ENCODE data around the gene ATP2A1.

Gene ATP2A1

DNA sequence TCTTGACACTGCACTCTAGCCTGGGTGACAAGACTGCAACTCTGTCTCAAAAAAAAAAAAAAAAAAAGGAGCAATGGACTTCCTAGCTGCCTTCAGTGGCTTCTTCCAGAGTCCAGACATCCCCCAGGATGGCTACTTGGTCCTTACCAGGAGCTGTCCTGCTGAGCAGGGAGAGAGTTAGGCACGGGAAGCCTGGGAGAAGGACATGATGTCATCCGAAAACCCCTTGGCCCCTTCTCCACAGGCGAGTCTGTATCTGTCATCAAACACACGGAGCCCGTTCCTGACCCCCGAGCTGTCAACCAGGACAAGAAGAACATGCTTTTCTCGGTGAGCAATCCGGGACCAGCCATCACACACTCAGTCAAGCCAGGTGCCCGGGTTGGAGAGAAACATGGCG, 8.7 kb downstream of the ATP2A1 start:
- TF ChIP-seq, protein P1, sequence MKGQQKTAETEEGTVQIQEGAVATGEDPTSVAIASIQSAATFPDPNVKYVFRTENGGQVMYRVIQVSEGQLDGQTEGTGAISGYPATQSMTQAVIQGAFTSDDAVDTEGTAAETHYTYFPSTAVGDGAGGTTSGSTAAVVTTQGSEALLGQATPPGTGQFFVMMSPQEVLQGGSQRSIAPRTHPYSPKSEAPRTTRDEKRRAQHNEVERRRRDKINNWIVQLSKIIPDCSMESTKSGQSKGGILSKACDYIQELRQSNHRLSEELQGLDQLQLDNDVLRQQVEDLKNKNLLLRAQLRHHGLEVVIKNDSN (IDR thresholded peaks at IDR 0.05) = no peak
- no peak for TF ChIP-seq RAD21 (IDR thresholded peaks at IDR 0.05; ENCODE audit: low read depth)
- TF ChIP-seq ZBTB7A (IDR thresholded peaks at IDR 0.05; ENCODE audit: low read depth) = no peak
- no peak for TF ChIP-seq CEBPB (IDR thresholded peaks at IDR 0.05)
- TF ChIP-seq, protein P2, sequence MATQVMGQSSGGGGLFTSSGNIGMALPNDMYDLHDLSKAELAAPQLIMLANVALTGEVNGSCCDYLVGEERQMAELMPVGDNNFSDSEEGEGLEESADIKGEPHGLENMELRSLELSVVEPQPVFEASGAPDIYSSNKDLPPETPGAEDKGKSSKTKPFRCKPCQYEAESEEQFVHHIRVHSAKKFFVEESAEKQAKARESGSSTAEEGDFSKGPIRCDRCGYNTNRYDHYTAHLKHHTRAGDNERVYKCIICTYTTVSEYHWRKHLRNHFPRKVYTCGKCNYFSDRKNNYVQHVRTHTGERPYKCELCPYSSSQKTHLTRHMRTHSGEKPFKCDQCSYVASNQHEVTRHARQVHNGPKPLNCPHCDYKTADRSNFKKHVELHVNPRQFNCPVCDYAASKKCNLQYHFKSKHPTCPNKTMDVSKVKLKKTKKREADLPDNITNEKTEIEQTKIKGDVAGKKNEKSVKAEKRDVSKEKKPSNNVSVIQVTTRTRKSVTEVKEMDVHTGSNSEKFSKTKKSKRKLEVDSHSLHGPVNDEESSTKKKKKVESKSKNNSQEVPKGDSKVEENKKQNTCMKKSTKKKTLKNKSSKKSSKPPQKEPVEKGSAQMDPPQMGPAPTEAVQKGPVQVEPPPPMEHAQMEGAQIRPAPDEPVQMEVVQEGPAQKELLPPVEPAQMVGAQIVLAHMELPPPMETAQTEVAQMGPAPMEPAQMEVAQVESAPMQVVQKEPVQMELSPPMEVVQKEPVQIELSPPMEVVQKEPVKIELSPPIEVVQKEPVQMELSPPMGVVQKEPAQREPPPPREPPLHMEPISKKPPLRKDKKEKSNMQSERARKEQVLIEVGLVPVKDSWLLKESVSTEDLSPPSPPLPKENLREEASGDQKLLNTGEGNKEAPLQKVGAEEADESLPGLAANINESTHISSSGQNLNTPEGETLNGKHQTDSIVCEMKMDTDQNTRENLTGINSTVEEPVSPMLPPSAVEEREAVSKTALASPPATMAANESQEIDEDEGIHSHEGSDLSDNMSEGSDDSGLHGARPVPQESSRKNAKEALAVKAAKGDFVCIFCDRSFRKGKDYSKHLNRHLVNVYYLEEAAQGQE (IDR thresholded peaks at IDR 0.05; ENCODE audit: low read depth) = no peak
- TF ChIP-seq CREB1 (IDR thresholded peaks at IDR 0.05; ENCODE audit: low read depth) = no peak
- TF ChIP-seq EGR1 (IDR thresholded peaks at IDR 0.05) = no peak
- no peak for TF ChIP-seq NFIC (IDR thresholded peaks at IDR 0.05)
- TF ChIP-seq FOXM1 (IDR thresholded peaks at IDR 0.05; ENCODE audit: borderline replicate concordance, low read depth) = no peak
- TF ChIP-seq TAF1 (IDR thresholded peaks at IDR 0.05; ENCODE audit: low read depth) = no peak
- no peak for TF ChIP-seq EP300 (IDR thresholded peaks at IDR 0.05; ENCODE audit: borderline replicate concordance)

DNA sequence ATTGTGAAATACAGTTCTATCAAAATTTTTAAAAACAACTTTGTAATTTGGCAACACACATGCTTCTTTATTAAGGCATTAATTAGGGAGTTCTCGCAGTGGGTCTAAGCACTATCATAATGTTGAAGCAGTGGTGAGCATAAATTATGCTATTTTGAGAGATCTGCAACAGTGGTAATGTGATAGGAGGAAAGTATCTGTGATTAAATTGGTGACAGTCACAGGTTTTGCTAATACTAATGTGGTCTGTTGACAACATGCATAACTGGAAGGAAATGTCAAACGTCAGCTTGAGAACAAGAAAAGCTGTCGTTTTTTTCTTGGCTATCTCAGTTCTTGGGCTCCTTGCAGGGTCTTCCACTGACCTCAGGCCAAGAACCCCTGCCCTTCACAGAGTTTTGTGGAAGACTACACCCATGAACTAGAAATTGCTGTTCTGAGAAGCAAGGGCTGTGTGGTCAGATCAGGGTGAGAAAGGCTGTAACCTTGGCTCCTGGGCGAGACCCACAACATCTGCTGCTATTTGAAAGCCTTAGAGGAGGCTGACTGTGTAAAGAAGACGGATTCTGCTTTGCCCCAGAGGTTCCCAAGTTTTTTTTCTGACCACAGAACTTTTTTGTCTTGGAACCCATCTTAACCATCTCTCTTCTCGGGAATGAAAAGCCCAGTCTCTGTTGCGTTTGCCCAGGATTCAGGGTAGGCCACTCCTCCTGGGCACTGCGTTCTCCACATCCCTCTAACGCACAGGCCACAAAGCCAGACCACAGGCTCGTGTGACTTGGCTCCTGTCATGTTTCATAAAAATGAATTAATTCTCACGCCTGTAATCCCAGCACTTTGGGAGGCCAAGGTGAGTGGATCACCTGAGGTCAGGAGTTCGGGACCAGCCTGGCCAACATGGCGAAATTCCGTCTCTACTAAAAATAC, 13.9 kb downstream of the ATP2A1 start:
- TF ChIP-seq, protein P3, sequence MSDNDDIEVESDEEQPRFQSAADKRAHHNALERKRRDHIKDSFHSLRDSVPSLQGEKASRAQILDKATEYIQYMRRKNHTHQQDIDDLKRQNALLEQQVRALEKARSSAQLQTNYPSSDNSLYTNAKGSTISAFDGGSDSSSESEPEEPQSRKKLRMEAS (IDR thresholded peaks at IDR 0.05) = no peak
- no peak for TF ChIP-seq EGR1 (IDR thresholded peaks at IDR 0.05)
- no peak for TF ChIP-seq TEAD4 (IDR thresholded peaks at IDR 0.05)
- no peak for TF ChIP-seq FOXM1 (IDR thresholded peaks at IDR 0.05; ENCODE audit: borderline replicate concordance, low read depth)
- no peak for TF ChIP-seq YY1 (IDR thresholded peaks at IDR 0.05; ENCODE audit: low read depth)
- TF ChIP-seq, protein P2 (IDR thresholded peaks at IDR 0.05; ENCODE audit: low read depth) = no peak
- no peak for TF ChIP-seq CREB1 (IDR thresholded peaks at IDR 0.05; ENCODE audit: low read depth)
- TF ChIP-seq, protein P1 (IDR thresholded peaks at IDR 0.05) = no peak
- no peak for TF ChIP-seq TCF12 (IDR thresholded peaks at IDR 0.05; ENCODE audit: low read depth)
- TF ChIP-seq EP300 (IDR thresholded peaks at IDR 0.05; ENCODE audit: borderline replicate concordance) = no peak
- TF ChIP-seq TAF1 (IDR thresholded peaks at IDR 0.05; ENCODE audit: low read depth) = no peak
- no peak for TF ChIP-seq RAD21 (IDR thresholded peaks at IDR 0.05; ENCODE audit: low read depth)
- no peak for TF ChIP-seq CEBPB (IDR thresholded peaks at IDR 0.05)
- no peak for TF ChIP-seq NFIC (IDR thresholded peaks at IDR 0.05)
- TF ChIP-seq ZBTB7A (IDR thresholded peaks at IDR 0.05; ENCODE audit: low read depth) = no peak

DNA sequence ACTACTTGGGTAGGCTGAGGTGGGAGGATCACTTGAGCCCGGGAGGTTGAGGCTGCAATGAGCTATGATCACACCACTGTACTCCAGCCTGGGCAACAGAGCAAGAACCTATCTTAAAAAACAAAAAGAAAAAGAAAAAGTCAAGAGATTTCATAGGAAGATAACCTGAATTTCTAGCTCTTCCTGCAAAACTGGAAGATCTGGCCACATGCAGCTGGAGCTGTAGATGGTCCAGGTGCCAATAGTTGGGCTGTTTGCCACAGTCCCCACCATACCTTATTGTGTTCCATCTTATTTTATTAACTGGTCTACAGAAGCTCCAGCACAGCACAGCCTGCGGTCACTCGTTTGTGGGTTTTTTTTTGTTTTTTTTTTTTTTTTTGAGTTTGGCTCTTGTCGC, 15.0 kb downstream of the ATP2A1 start:
- no peak for TF ChIP-seq CEBPB (IDR thresholded peaks at IDR 0.05)
- no peak for TF ChIP-seq TEAD4 (IDR thresholded peaks at IDR 0.05)
- TF ChIP-seq CREB1 (IDR thresholded peaks at IDR 0.05; ENCODE audit: low read depth) = no peak

DNA sequence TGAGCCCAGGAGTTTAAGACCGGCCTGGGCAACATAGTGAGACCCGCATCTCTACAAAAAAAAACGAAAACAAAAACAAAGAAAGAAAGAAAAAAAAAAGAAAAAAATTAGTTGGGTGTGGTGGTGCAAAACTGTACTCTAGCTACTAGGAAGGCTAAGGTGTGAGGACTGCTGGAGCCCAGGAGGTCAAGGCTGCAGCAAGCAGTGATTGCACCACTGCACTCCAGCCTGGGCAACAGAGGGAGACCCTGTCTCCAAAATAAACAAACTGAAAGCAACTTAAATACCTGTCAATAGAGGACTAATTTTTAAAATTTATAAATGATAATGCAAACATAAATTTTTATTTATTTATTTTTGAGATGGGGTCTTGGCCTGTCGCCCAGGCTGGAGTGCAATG, 17.3 kb downstream of the ATP2A1 start:
- TF ChIP-seq ZBTB7A (IDR thresholded peaks at IDR 0.05; ENCODE audit: low read depth) (no peak), TAF1 (IDR thresholded peaks at IDR 0.05; ENCODE audit: low read depth) (no peak), FOXM1 (IDR thresholded peaks at IDR 0.05; ENCODE audit: borderline replicate concordance, low read depth) (no peak), NFIC (IDR thresholded peaks at IDR 0.05) (no peak), CREB1 (IDR thresholded peaks at IDR 0.05; ENCODE audit: low read depth) (no peak), RAD21 (IDR thresholded peaks at IDR 0.05; ENCODE audit: low read depth) (no peak), TEAD4 (IDR thresholded peaks at IDR 0.05) (no peak), TCF12 (IDR thresholded peaks at IDR 0.05; ENCODE audit: low read depth) (no peak), EP300 (IDR thresholded peaks at IDR 0.05; ENCODE audit: borderline replicate concordance) (no peak)
- TF ChIP-seq, protein P2 (IDR thresholded peaks at IDR 0.05; ENCODE audit: low read depth) = no peak
- TF ChIP-seq, protein P3 (IDR thresholded peaks at IDR 0.05) = no peak
- TF ChIP-seq, protein P1 (IDR thresholded peaks at IDR 0.05) = no peak
